MG63 (cell line): Measurements from ENCODE around the gene NCR2. TPM values are rescaled to one million over a fixed set of nuclear protein-coding genes. Genes with fewer than 3 reads are reported as not detected.
A peak's percentile ranks its signal among the peaks of the same experiment; 100 is the strongest.

Experiments used
- DNase-seq: peaks from one replicate; pipeline ENCODE4 v3.0.0-alpha.2; 2020
- H3K27me3 ChIP-seq: fragments of 250-450 bp; sonication (Bioruptor Pico); 2 replicates; pipeline ENCODE4 v1.5.1; 2020; ENCODE audit warnings: mild to moderate bottlenecking, moderate library complexity
- H3K36me3 ChIP-seq: fragments of 250-450 bp; sonication (Bioruptor Pico); 2 replicates; pipeline ENCODE4 v1.5.1; 2020; ENCODE audit warnings: mild to moderate bottlenecking, moderate library complexity
- H3K4me3 ChIP-seq: fragments of 250-450 bp; sonication (Bioruptor Pico); 2 replicates; pipeline ENCODE4 v1.5.1; 2020; ENCODE audit warnings: mild to moderate bottlenecking, moderate library complexity
- H3K9me3 ChIP-seq: fragments of 250-450 bp; sonication (Bioruptor Pico); 2 replicates; pipeline ENCODE4 v1.5.1; 2020; ENCODE audit warnings: mild to moderate bottlenecking, moderate library complexity
- total RNA-seq: library from RNA; depleted of rRNA; stranded (reverse); fragments of >200 nt; shearing (Covaris generic); gene quantifications from 2 replicates; pipeline ENCODE4 v1.2.3, GENCODE V29; 2014; ENCODE audit warnings: low replicate concordance

The NCR2 gene
- total RNA-seq, 1 experiment from 2014 or later: not detected

GRCh38 chr6:41343641-41344187, 8.3 kb downstream of the NCR2 start:
- Histone ChIP-seq H3K9me3 (no peaks in the 10 kb centered on the region), H3K36me3 (no peaks in the 10 kb centered on the region), H3K27me3 (no peaks in the 10 kb centered on the region), H3K4me3 (no peak overlapping the region)
- no peak for DNase-seq

GRCh38 chr6:41344876-41345275, 9.5 kb downstream of the NCR2 start:
- H3K27me3 ChIP-seq: no peaks in the 10 kb centered on the region
- no peaks in the 10 kb centered on the region for H3K9me3 ChIP-seq
- no peak for DNase-seq
- no peaks in the 10 kb centered on the region for H3K36me3 ChIP-seq
- no peak overlapping the region for H3K4me3 ChIP-seq

- Histone ChIP-seq H3K4me3 (no peak overlapping the region), H3K36me3 (no peaks in the 10 kb centered on the region), H3K9me3 (no peaks in the 10 kb centered on the region), H3K27me3 (no peaks in the 10 kb centered on the region)
- no peak for DNase-seq
Observed at GRCh38 chr6:41345901-41346300, 10.5 kb downstream of the NCR2 start.

- Histone ChIP-seq H3K4me3 (no peak overlapping the region), H3K9me3 (no peaks in the 10 kb centered on the region), H3K27me3 (no peaks in the 10 kb centered on the region), H3K36me3 (no peaks in the 10 kb centered on the region)
- DNase-seq: no peak
Observed at GRCh38 chr6:41346441-41346840, 11.0 kb downstream of the NCR2 start.

- H3K4me3 ChIP-seq: no peak overlapping the region
- DNase-seq: no peak
- H3K9me3 ChIP-seq: no peaks in the 10 kb centered on the region
- H3K27me3 ChIP-seq: no peaks in the 10 kb centered on the region
- no peaks in the 10 kb centered on the region for H3K36me3 ChIP-seq
Observed at GRCh38 chr6:41347378-41348050, 12.1 kb downstream of the NCR2 start.

- no peaks in the 10 kb centered on the region for H3K36me3 ChIP-seq
Observed at GRCh38 chr6:41348934-41349333, 13.5 kb downstream of the NCR2 start.

GRCh38 chr6:41352396-41352795, 17.0 kb downstream of the NCR2 start:
- Histone ChIP-seq H3K36me3 (no peaks in the 10 kb centered on the region), H3K27me3 (no peaks in the 10 kb centered on the region), H3K4me3 (no peak overlapping the region), H3K9me3 (no peaks in the 10 kb centered on the region)
- DNase-seq: no peak

More at GRCh38 chr6:41348934-41349333, 13.5 kb downstream of the NCR2 start:
- H3K27me3 ChIP-seq: no peaks in the 10 kb centered on the region
- DNase-seq: no peak
- H3K4me3 ChIP-seq: no peak overlapping the region
- no peaks in the 10 kb centered on the region for H3K9me3 ChIP-seq

GRCh38 chr6:41352907-41353306, 17.5 kb downstream of the NCR2 start:
- Histone ChIP-seq H3K4me3 (no peak overlapping the region), H3K36me3 (no peaks in the 10 kb centered on the region), H3K27me3 (no peaks in the 10 kb centered on the region), H3K9me3 (no peaks in the 10 kb centered on the region)
- no peak for DNase-seq

- H3K27me3 ChIP-seq: no peaks in the 10 kb centered on the region
Observed at GRCh38 chr6:41353333-41353732, 17.9 kb downstream of the NCR2 start.

GRCh38 chr6:41355952-41356351, 20.5 kb downstream of the NCR2 start:
- H3K4me3 ChIP-seq: no peak overlapping the region
- H3K9me3 ChIP-seq: no peaks in the 10 kb centered on the region
- H3K27me3 ChIP-seq: no peaks in the 10 kb centered on the region
- H3K36me3 ChIP-seq: no peaks in the 10 kb centered on the region
- no peak for DNase-seq

More at GRCh38 chr6:41353333-41353732, 17.9 kb downstream of the NCR2 start:
- DNase-seq: no peak
- Histone ChIP-seq H3K36me3 (no peaks in the 10 kb centered on the region), H3K4me3 (no peak overlapping the region), H3K9me3 (no peaks in the 10 kb centered on the region)

GRCh38 chr6:41356825-41357224, 21.4 kb downstream of the NCR2 start:
- no peak overlapping the region for H3K4me3 ChIP-seq
- no peaks in the 10 kb centered on the region for H3K36me3 ChIP-seq
- DNase-seq: no peak
- H3K9me3 ChIP-seq: no peaks in the 10 kb centered on the region
- no peaks in the 10 kb centered on the region for H3K27me3 ChIP-seq

- no peaks in the 10 kb centered on the region; the same call in 1 of the 2 replicates for H3K27me3 ChIP-seq
- no peak for DNase-seq
- H3K4me3 ChIP-seq: no peak overlapping the region
- no peaks in the 10 kb centered on the region for H3K9me3 ChIP-seq
- H3K36me3 ChIP-seq: no peaks in the 10 kb centered on the region
Observed at GRCh38 chr6:41358503-41358902, 23.1 kb downstream of the NCR2 start.

GRCh38 chr6:41359617-41360313, 24.4 kb downstream of the NCR2 start:
- H3K9me3 ChIP-seq: no peaks in the 10 kb centered on the region
- H3K27me3 ChIP-seq: peaks cover 1% of the 10 kb centered on the region; the same call in 1 of the 2 replicates
- no peaks in the 10 kb centered on the region for H3K36me3 ChIP-seq
- no peak for DNase-seq
- H3K4me3 ChIP-seq: no peak overlapping the region

GRCh38 chr6:41360314-41360685, 24.9 kb downstream of the NCR2 start:
- Histone ChIP-seq H3K27me3 (peaks cover 3% of the 10 kb centered on the region; the same call in 1 of the 2 replicates), H3K36me3 (no peaks in the 10 kb centered on the region), H3K9me3 (no peaks in the 10 kb centered on the region), H3K4me3 (no peak overlapping the region)
- DNase-seq: no peak

GRCh38 chr6:41366150-41366549, 30.7 kb downstream of the NCR2 start:
- no peaks in the 10 kb centered on the region for H3K36me3 ChIP-seq
- H3K27me3 ChIP-seq: peaks cover 3% of the 10 kb centered on the region; the same call in 1 of the 2 replicates
- no peaks in the 10 kb centered on the region for H3K9me3 ChIP-seq
- no peak for DNase-seq
- H3K4me3 ChIP-seq: no peak overlapping the region

- Histone ChIP-seq H3K27me3 (peaks cover 5% of the 10 kb centered on the region), H3K4me3 (no peak overlapping the region), H3K9me3 (no peaks in the 10 kb centered on the region), H3K36me3 (no peaks in the 10 kb centered on the region)
- DNase-seq: no peak
Observed at GRCh38 chr6:41367061-41367460, 31.7 kb downstream of the NCR2 start.

- Histone ChIP-seq H3K9me3 (no peaks in the 10 kb centered on the region), H3K27me3 (peaks cover 10% of the 10 kb centered on the region)
- DNase-seq: peak; percentile 39
Observed at GRCh38 chr6:41367700-41368099, 32.3 kb downstream of the NCR2 start.

More at GRCh38 chr6:41367700-41368099, 32.3 kb downstream of the NCR2 start:
- Histone ChIP-seq H3K36me3 (no peaks in the 10 kb centered on the region), H3K4me3 (no peak overlapping the region)
